ENCODE results near the gene TBX15.

Gene TBX15

DNA sequence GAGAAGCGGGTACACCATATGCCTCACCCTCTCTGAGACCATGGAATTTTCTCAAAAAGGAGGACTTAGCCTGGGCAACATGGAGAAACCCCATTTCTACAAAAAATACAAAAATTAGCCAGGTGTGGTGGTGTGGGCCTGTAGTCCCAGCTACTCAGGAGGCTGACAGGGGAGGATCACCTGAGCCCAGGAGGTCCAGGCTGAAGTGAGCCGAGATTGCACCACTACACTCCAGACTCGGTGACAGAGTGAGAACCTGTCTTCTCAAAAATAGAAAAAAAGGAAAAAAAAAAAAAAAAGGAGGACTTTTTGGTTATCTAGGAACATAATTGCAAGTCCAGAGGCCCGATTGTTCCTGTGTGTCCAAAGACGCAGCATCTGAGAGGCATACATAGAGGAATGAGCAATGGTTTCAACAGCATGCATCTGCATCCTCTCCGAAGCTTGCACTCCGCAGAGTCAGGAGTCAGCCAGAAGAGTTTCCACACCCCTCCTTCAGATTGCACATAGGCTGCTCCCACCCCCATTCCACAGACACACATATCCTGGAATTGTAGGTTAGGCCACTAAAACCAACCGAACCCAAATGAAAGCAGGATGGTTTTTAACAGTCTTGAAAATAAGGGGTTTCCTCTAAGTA is 2.5 kb upstream of the TBX15 start:
- no peak overlapping the region for H3K4me3 ChIP-seq (ENCODE audit: insufficient read depth in 1 of 2, low read depth in 1 of 2, low read length in 2 of 2)
- no peaks in the 10 kb centered on the region for H3K9me3 ChIP-seq (ENCODE audit: control insufficient read depth, low read length)
- no peak overlapping the region for H2BK120ac ChIP-seq (ENCODE audit: low read depth, low read length)
- H2BK5ac ChIP-seq (ENCODE audit: low read depth, low read length, poor library complexity, severe bottlenecking), result no peak overlapping the region
- H3K23ac ChIP-seq (ENCODE audit: low read length in 2 of 2), result no peak overlapping the region
- H3K4ac ChIP-seq (ENCODE audit: low read depth in 1 of 2, low read length in 2 of 2), result no peak overlapping the region
- no peak overlapping the region for H2AFZ ChIP-seq (ENCODE audit: low read depth, low read length)
- peaks cover 6% of the 10 kb centered on the region for H3K4me1 ChIP-seq (ENCODE audit: control insufficient read depth, insufficient read depth, low read depth, low read length)
- no peak overlapping the region for H2AK5ac ChIP-seq (ENCODE audit: low read length, severe bottlenecking)
- no peak overlapping the region for H4K8ac ChIP-seq (ENCODE audit: low read length)
- peaks cover 0 to 3% of the 10 kb centered on the region in 2 experiments for H3K27me3 ChIP-seq (ENCODE audit: control insufficient read depth in 1 of 2, insufficient read depth in 1 of 2, low read length in 2 of 2)
- H3K14ac ChIP-seq (ENCODE audit: low read length in 2 of 2), result no peak overlapping the region
- no peak overlapping the region for H3K9ac ChIP-seq (ENCODE audit: low read length)
- peaks cover 2% of the 10 kb centered on the region for H3K79me1 ChIP-seq (replicated peaks; ENCODE audit: low read length, poor library complexity, severe bottlenecking)
- peak overlapping the region; percentile 98 for H3K27ac ChIP-seq (ENCODE audit: low read length, poor library complexity, severe bottlenecking)
- no peak overlapping the region for H2BK12ac ChIP-seq (ENCODE audit: low read length in 2 of 2)
- peak overlapping the region; percentile 79 for H3K4me2 ChIP-seq (ENCODE audit: low read length, poor library complexity, severe bottlenecking)
- no peaks in the 10 kb centered on the region for H3K36me3 ChIP-seq (ENCODE audit: control insufficient read depth in 1 of 2, insufficient read depth in 2 of 2, low read depth in 1 of 2, low read length in 2 of 2)
- DNase-seq, result no peak
- no peak overlapping the region for H2BK15ac ChIP-seq (ENCODE audit: low read depth, poor library complexity, severe bottlenecking)
- H3K18ac ChIP-seq (ENCODE audit: low read depth in 1 of 2, low read length in 2 of 2), result no peak overlapping the region
- no peak overlapping the region for H4K91ac ChIP-seq (ENCODE audit: low read length)
- WGBS, result 71% methylated on average over 8 of the region's 8 CpGs

DNA sequence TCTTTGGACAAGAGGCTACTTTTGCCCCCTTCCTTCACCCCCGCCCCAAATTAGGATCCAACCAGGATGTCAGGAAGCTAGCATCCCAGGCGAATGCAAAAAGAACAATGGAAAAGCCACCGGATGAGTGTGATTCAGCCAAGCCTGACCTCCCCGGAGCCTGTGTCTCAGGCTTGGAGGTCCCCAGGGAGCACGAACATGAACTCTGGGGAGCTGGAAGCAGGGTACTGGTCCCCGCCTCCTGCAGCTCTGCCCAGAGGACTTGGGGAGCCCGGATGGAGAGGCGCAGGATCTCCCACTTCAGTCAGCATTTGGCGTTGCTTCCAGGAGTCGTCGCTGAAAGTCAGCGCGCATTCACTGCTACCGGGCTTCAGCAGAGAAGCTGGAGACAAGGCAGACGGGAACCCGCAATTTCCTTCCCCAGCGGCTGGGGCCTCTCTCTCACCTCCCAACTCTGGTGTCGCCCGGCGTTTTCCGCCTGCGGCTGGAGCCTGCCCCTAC is 1.8 kb upstream of the TBX15 start:
- Histone ChIP-seq H3K4me1 (ENCODE audit: control insufficient read depth, insufficient read depth, low read depth, low read length) (peaks cover 6% of the 10 kb centered on the region), H4K8ac (ENCODE audit: low read length) (no peak overlapping the region), H3K9me3 (ENCODE audit: control insufficient read depth, low read length) (no peaks in the 10 kb centered on the region), H2AK5ac (ENCODE audit: low read length, severe bottlenecking) (no peak overlapping the region), H4K91ac (ENCODE audit: low read length) (no peak overlapping the region), H2BK12ac (ENCODE audit: low read length in 2 of 2) (no peak overlapping the region), H3K14ac (ENCODE audit: low read length in 2 of 2) (no peak overlapping the region), H2AFZ (ENCODE audit: low read depth, low read length) (no peak overlapping the region), H2BK120ac (ENCODE audit: low read depth, low read length) (no peak overlapping the region), H3K23ac (ENCODE audit: low read length in 2 of 2) (no peak overlapping the region), H2BK15ac (ENCODE audit: low read depth, poor library complexity, severe bottlenecking) (no peak overlapping the region), H3K4ac (ENCODE audit: low read depth in 1 of 2, low read length in 2 of 2) (no peak overlapping the region), H3K36me3 (ENCODE audit: control insufficient read depth in 1 of 2, insufficient read depth in 2 of 2, low read depth in 1 of 2, low read length in 2 of 2) (no peaks in the 10 kb centered on the region), H3K4me3 (ENCODE audit: insufficient read depth in 1 of 2, low read depth in 1 of 2, low read length in 2 of 2) (no peak overlapping the region), H3K27me3 (ENCODE audit: control insufficient read depth in 1 of 2, insufficient read depth in 1 of 2, low read length in 2 of 2) (no peaks in the 10 kb centered on the region), H3K9ac (ENCODE audit: low read length) (peak overlapping the region; percentile 90), H3K18ac (ENCODE audit: low read depth in 1 of 2, low read length in 2 of 2) (no peak overlapping the region), H3K4me2 (ENCODE audit: low read length, poor library complexity, severe bottlenecking) (peak overlapping the region; percentile 79), H3K27ac (ENCODE audit: low read length, poor library complexity, severe bottlenecking) (peak overlapping the region; percentile 98), H3K79me1 (replicated peaks; ENCODE audit: low read length, poor library complexity, severe bottlenecking) (peaks cover 2% of the 10 kb centered on the region), H2BK5ac (ENCODE audit: low read depth, low read length, poor library complexity, severe bottlenecking) (peak overlapping the region; percentile 60)
- DNase-seq, result no peak
- 7% methylated on average over 22 of the region's 22 CpGs for WGBS

DNA sequence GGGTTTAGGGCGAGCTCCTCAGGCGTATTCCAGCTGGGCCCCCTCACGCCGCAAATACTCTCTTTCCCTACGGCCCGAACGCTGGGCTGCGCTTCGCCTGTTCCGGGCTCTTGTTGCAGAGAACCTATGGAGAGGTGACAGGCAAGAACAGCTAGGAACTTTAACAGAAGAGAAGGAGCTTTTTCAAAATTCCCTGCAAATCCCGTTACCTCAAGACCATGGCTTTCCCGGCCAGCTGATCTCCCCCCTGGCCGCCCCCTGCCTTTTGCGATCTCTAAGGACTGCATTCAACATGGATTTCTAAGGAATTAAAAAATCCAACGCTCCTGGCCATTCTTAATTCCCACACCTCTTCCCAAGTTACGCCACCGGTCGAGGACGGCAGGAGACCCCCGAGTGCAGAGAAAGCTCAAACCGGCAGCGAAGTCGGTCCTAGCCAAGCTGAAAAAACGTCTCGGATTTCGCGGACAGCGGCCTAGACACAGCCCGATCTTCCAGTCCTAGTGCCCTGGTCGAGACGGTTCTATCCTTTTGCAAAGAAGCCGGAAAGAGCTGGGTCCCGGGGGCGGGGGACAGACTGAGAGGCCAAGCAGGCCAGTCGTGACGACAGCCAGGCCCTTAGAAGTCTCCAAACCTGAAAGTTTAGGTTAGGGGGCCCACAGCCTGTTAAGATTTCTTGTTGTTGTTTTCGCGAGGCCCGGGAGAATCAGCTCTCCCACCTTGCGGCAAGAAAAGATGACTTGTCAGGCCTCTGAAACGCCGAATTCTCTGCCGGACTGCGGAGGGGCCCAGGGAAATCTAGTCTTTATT is 1.1 kb upstream of the TBX15 start:
- H4K8ac ChIP-seq (ENCODE audit: low read length), result no peak overlapping the region
- peaks cover 0 to 2% of the 10 kb centered on the region in 2 experiments for H3K36me3 ChIP-seq (ENCODE audit: control insufficient read depth in 1 of 2, insufficient read depth in 2 of 2, low read depth in 1 of 2, low read length in 2 of 2)
- no peak overlapping the region for H2AFZ ChIP-seq (ENCODE audit: low read depth, low read length)
- H3K27me3 ChIP-seq (ENCODE audit: control insufficient read depth in 1 of 2, insufficient read depth in 1 of 2, low read length in 2 of 2), result no peaks in the 10 kb centered on the region
- H3K4me3 ChIP-seq (ENCODE audit: insufficient read depth in 1 of 2, low read depth in 1 of 2, low read length in 2 of 2), result peak overlapping the region; percentile 41 to 86
- H2BK120ac ChIP-seq (ENCODE audit: low read depth, low read length), result no peak overlapping the region
- peak overlapping the region; percentile 98 for H3K27ac ChIP-seq (ENCODE audit: low read length, poor library complexity, severe bottlenecking)
- H3K9me3 ChIP-seq (ENCODE audit: control insufficient read depth, low read length), result no peaks in the 10 kb centered on the region
- no peak overlapping the region for H3K23ac ChIP-seq (ENCODE audit: low read length in 2 of 2)
- H2BK15ac ChIP-seq (ENCODE audit: low read depth, poor library complexity, severe bottlenecking), result no peak overlapping the region
- H3K9ac ChIP-seq (ENCODE audit: low read length), result peak overlapping the region; percentile 90
- H2AK5ac ChIP-seq (ENCODE audit: low read length, severe bottlenecking), result no peak overlapping the region
- WGBS, result 3% methylated on average over 44 of the region's 44 CpGs
- no peak overlapping the region for H3K18ac ChIP-seq (ENCODE audit: low read depth in 1 of 2, low read length in 2 of 2)
- no peak overlapping the region for H4K91ac ChIP-seq (ENCODE audit: low read length)
- peak overlapping the region; percentile 91 for H2BK5ac ChIP-seq (ENCODE audit: low read depth, low read length, poor library complexity, severe bottlenecking)
- peak overlapping the region; percentile 79 for H3K4me2 ChIP-seq (ENCODE audit: low read length, poor library complexity, severe bottlenecking)
- peak; percentile 6 for DNase-seq
- H3K4me1 ChIP-seq (ENCODE audit: control insufficient read depth, insufficient read depth, low read depth, low read length), result peaks cover 8% of the 10 kb centered on the region
- peaks cover 2% of the 10 kb centered on the region for H3K79me1 ChIP-seq (replicated peaks; ENCODE audit: low read length, poor library complexity, severe bottlenecking)
- H3K14ac ChIP-seq (ENCODE audit: low read length in 2 of 2), result no peak overlapping the region
- H3K4ac ChIP-seq (ENCODE audit: low read depth in 1 of 2, low read length in 2 of 2), result no peak overlapping the region
- no peak overlapping the region for H2BK12ac ChIP-seq (ENCODE audit: low read length in 2 of 2)
